Activated B cell treated with CpG ODN at 0.5 μM for 24 hours (primary cell): Measurements from ENCODE around the gene AFAP1L2. TPM values are rescaled to one million over a fixed set of nuclear protein-coding genes. Genes with fewer than 3 reads are reported as not detected.

Source experiments
- ATAC-seq: fragments of 200-7000 bp; cut with Tn5 transposase; one replicate; pipeline ENCODE4 v1.10.0; 2021; ENCODE audit warnings: low read depth, mild to moderate bottlenecking, moderate library complexity
- CTCF ChIA-PET: fragments of 350-600 bp; sonication (Branson Sonifier 250); formaldehyde crosslinking; loops from one replicate; lab custom pipeline; 2021; ENCODE audit warnings: antibody characterized with exemption; lab: Charles Lee
- POLR2A ChIA-PET: fragments of 350-600 bp; sonication (Branson Sonifier 250); formaldehyde crosslinking; loops from one replicate; lab custom pipeline; 2021; ENCODE audit warnings: antibody characterized with exemption; lab: Charles Lee
- DNase-seq: peaks from one replicate; pipeline ENCODE4 v3.0.0; 2022
- H3K27ac Mint-ChIP-seq: one replicate; pipeline ENCODE4 v1.8.0; 2020; ENCODE audit warnings: mixed read lengths
- H3K27me3 Mint-ChIP-seq: one replicate; pipeline ENCODE4 v1.8.0; 2021; ENCODE audit warnings: mixed read lengths
- H3K36me3 Mint-ChIP-seq: one replicate; pipeline ENCODE4 v1.8.0; 2021; ENCODE audit warnings: low read depth, mixed read lengths
- H3K4me1 Mint-ChIP-seq: one replicate; pipeline ENCODE4 v1.8.0; 2021; ENCODE audit warnings: mixed read lengths
- H3K4me3 Mint-ChIP-seq: one replicate; pipeline ENCODE4 v1.8.0; 2020; ENCODE audit warnings: mild to moderate bottlenecking, mixed read lengths
- H3K9me3 Mint-ChIP-seq: one replicate; pipeline ENCODE4 v1.8.0; 2020; ENCODE audit warnings: mixed read lengths
- CTCF ChIP-seq: fragments of 200-600 bp; IDR thresholded peaks from one replicate; pipeline ENCODE4 v1.8.0; 2022; ENCODE audit warnings: antibody characterized with exemption, mild to moderate bottlenecking
- intact Hi-C: fragments of 100-400 bp; cut with micrococcal nuclease; formaldehyde crosslinking; loops from one replicate; pipeline ENCODE4 v1.15.1; 2024
- total RNA-seq: library from RNA; stranded (reverse); gene quantifications from 2 replicates; pipeline ENCODE4 v1.2.3, GENCODE V29; 2022

Gene AFAP1L2
- total RNA-seq, 1 donor from 2014 or later = 0.89 TPM

GRCh38 chr10:114345701-114346100, 58.6 kb downstream of the AFAP1L2 start:
- peaks cover 2% of the 10 kb centered on the region for H3K27me3 Mint-ChIP-seq
- no peaks in the 10 kb centered on the region for H3K36me3 Mint-ChIP-seq
- no peak for TF ChIP-seq CTCF
- no peaks in the 10 kb centered on the region for H3K4me1 Mint-ChIP-seq
- no peak overlapping the region for H3K27ac Mint-ChIP-seq
- H3K9me3 Mint-ChIP-seq = no peaks in the 10 kb centered on the region
- ChIA-PET CTCF (no interaction called here), POLR2A (no interaction called here)
- DNase-seq = no peak
- no peak overlapping the region for H3K4me3 Mint-ChIP-seq
- ATAC-seq = no peak
- intact Hi-C loops = no loop called here

- CTCF ChIA-PET = no interaction called here
- Mint-ChIP-seq H3K4me3 (no peak overlapping the region), H3K27ac (no peak overlapping the region)
Observed at GRCh38 chr10:114343623-114344505, 60.4 kb downstream of the AFAP1L2 start.

GRCh38 chr10:114342976-114343375, 61.3 kb downstream of the AFAP1L2 start:
- H3K4me3 Mint-ChIP-seq = no peak overlapping the region
- ChIA-PET CTCF (no interaction called here), POLR2A (no interaction called here)
- H3K4me1 Mint-ChIP-seq = no peaks in the 10 kb centered on the region
- H3K27me3 Mint-ChIP-seq = no peaks in the 10 kb centered on the region
- H3K9me3 Mint-ChIP-seq = no peaks in the 10 kb centered on the region
- intact Hi-C loops = no loop called here
- no peak overlapping the region for H3K27ac Mint-ChIP-seq
- no peak for DNase-seq
- no peak for ATAC-seq
- H3K36me3 Mint-ChIP-seq = no peaks in the 10 kb centered on the region
- no peak for TF ChIP-seq CTCF

More at GRCh38 chr10:114343623-114344505, 60.4 kb downstream of the AFAP1L2 start:
- Mint-ChIP-seq H3K9me3 (no peaks in the 10 kb centered on the region), H3K4me1 (no peaks in the 10 kb centered on the region), H3K36me3 (no peaks in the 10 kb centered on the region), H3K27me3 (no peaks in the 10 kb centered on the region)
- DNase-seq (no peak), ATAC-seq (no peak)
- POLR2A ChIA-PET = no interaction called here
- TF ChIP-seq CTCF = no peak
- intact Hi-C loops = no loop called here

GRCh38 chr10:114340816-114341215, 63.5 kb downstream of the AFAP1L2 start:
- no peak for ATAC-seq
- H3K36me3 Mint-ChIP-seq = no peaks in the 10 kb centered on the region
- TF ChIP-seq CTCF = no peak
- no peak overlapping the region for H3K4me3 Mint-ChIP-seq
- H3K27ac Mint-ChIP-seq = no peak overlapping the region
- H3K4me1 Mint-ChIP-seq = no peaks in the 10 kb centered on the region
- DNase-seq = no peak
- ChIA-PET CTCF (no interaction called here), POLR2A (no interaction called here)
- intact Hi-C loops = no loop called here
- H3K9me3 Mint-ChIP-seq = no peaks in the 10 kb centered on the region
- H3K27me3 Mint-ChIP-seq = no peaks in the 10 kb centered on the region

GRCh38 chr10:114337510-114338462, 66.5 kb downstream of the AFAP1L2 start:
- no peaks in the 10 kb centered on the region for H3K4me1 Mint-ChIP-seq
- DNase-seq (no peak), ATAC-seq (no peak)
- TF ChIP-seq CTCF = no peak
- H3K27ac Mint-ChIP-seq = no peak overlapping the region
- no peaks in the 10 kb centered on the region for H3K27me3 Mint-ChIP-seq
- intact Hi-C loops = no loop called here
- H3K9me3 Mint-ChIP-seq = no peaks in the 10 kb centered on the region
- CTCF ChIA-PET = no interaction called here
- H3K4me3 Mint-ChIP-seq = no peak overlapping the region
- POLR2A ChIA-PET = no interaction called here
- H3K36me3 Mint-ChIP-seq = no peaks in the 10 kb centered on the region
